Measurements from ENCODE around the gene DPYD. TPM values are rescaled to one million over a fixed set of nuclear protein-coding genes. Genes with fewer than 3 reads are reported as not detected.

The DPYD gene
- total and polyA plus RNA-seq, 7 donors = 2.5 to 7.3 (median 5.1) TPM

- DNase-seq = no peak
- no peak for ATAC-seq
- TF ChIP-seq CTCF (IDR thresholded peaks at IDR 0.05) = no peak
- WGBS, 3 donors = 68 to 70% (median 69%) methylated on average over 8 of the region's 8 CpGs
- no peak overlapping the region for H3K4me3 ChIP-seq
- intact Hi-C loops (cut with DNase I) = no loop called here
- H3K9me3 ChIP-seq = no peaks in the 10 kb centered on the region
- no peak overlapping the region for H3K27ac ChIP-seq
- no peaks in the 10 kb centered on the region for H3K27me3 ChIP-seq (ENCODE audit: insufficient read depth in 3 of 3, low read length in 2 of 3)
- H3K36me3 ChIP-seq (ENCODE audit: insufficient read depth in 1 of 2, low read depth in 1 of 2) = no peaks in the 10 kb centered on the region
- H3K4me1 ChIP-seq = no peaks in the 10 kb centered on the region
These were observed 801.3 kb downstream of the DPYD start for GRCh38 chr1:97119260-97120158.

GRCh38 chr1:97114842-97115241 lies 806.0 kb downstream of the DPYD start:
- DNase-seq (no peak), ATAC-seq (no peak)
- H3K27me3 ChIP-seq (ENCODE audit: insufficient read depth in 3 of 3, low read length in 2 of 3) = no peaks in the 10 kb centered on the region
- no peak overlapping the region for H3K4me3 ChIP-seq
- no peak for TF ChIP-seq CTCF (IDR thresholded peaks at IDR 0.05)
- H3K36me3 ChIP-seq (ENCODE audit: insufficient read depth in 1 of 2, low read depth in 1 of 2) = no peaks in the 10 kb centered on the region
- no peaks in the 10 kb centered on the region for H3K4me1 ChIP-seq
- intact Hi-C loops (cut with DNase I) = no loop called here
- no peak overlapping the region for H3K27ac ChIP-seq
- WGBS, 3 donors = 86 to 91% (median 90%) methylated on average over 2 of the region's 2 CpGs
- H3K9me3 ChIP-seq = no peaks in the 10 kb centered on the region

- intact Hi-C loops (cut with DNase I) = no loop called here
- no peak for TF ChIP-seq CTCF (IDR thresholded peaks at IDR 0.05)
- H3K9me3 ChIP-seq = no peaks in the 10 kb centered on the region
These were observed 808.4 kb downstream of the DPYD start for GRCh38 chr1:97112442-97112841.

GRCh38 chr1:97108179-97108578 lies 812.7 kb downstream of the DPYD start:
- no peak for TF ChIP-seq CTCF (IDR thresholded peaks at IDR 0.05)
- no peak overlapping the region for H3K27ac ChIP-seq
- no peaks in the 10 kb centered on the region for H3K4me1 ChIP-seq
- H3K9me3 ChIP-seq = no peaks in the 10 kb centered on the region
- no peaks in the 10 kb centered on the region for H3K27me3 ChIP-seq (ENCODE audit: insufficient read depth in 3 of 3, low read length in 2 of 3)
- ATAC-seq (no peak), DNase-seq (no peak)
- 38 to 63% (median 45%) methylated on average over 1 of the region's 1 CpG for WGBS, 3 donors
- H3K4me3 ChIP-seq = no peak overlapping the region
- intact Hi-C loops (cut with DNase I) = no loop called here
- no peaks in the 10 kb centered on the region for H3K36me3 ChIP-seq (ENCODE audit: insufficient read depth in 1 of 2, low read depth in 1 of 2)

More at GRCh38 chr1:97112442-97112841, 808.4 kb downstream of the DPYD start:
- 84 to 86% (median 84%) methylated on average over 3 of the region's 3 CpGs for WGBS, 3 donors
- no peaks in the 10 kb centered on the region for H3K36me3 ChIP-seq (ENCODE audit: insufficient read depth in 1 of 2, low read depth in 1 of 2)
- no peak overlapping the region for H3K27ac ChIP-seq
- no peak for ATAC-seq
- no peaks in the 10 kb centered on the region for H3K4me1 ChIP-seq
- H3K4me3 ChIP-seq = no peak overlapping the region
- DNase-seq = no peak
- H3K27me3 ChIP-seq (ENCODE audit: insufficient read depth in 3 of 3, low read length in 2 of 3) = no peaks in the 10 kb centered on the region

Measured in psoas muscle (tissue), 8 donors.